ENCODE results near the gene ZNF787.
"Not testable (repeated sequence)": the region's sequence is repeated elsewhere in the genome, so short reads cannot be mapped to it uniquely, and the experiment has no call there.

The ZNF787 gene

GRCh38 chr19:56104423-56104822 is 16.7 kb downstream of the ZNF787 start:
- no peak for DNase-seq

GRCh38 chr19:56103027-56103614 is 18.0 kb downstream of the ZNF787 start:
- no peak for DNase-seq

GRCh38 chr19:56101746-56102535 is 19.2 kb downstream of the ZNF787 start:
- DNase-seq: no peak

- no peak for DNase-seq
Measured at GRCh38 chr19:56101095-56101494, 20.0 kb downstream of the ZNF787 start.

GRCh38 chr19:56099638-56100539 is 21.2 kb downstream of the ZNF787 start:
- DNase-seq: no peak

- no peak for DNase-seq
Measured at GRCh38 chr19:56098731-56099568, 22.1 kb downstream of the ZNF787 start.

GRCh38 chr19:56098237-56098636 is 22.9 kb downstream of the ZNF787 start:
- DNase-seq: not testable (repeated sequence)

- DNase-seq: no peak
Measured at GRCh38 chr19:56097776-56098175, 23.3 kb downstream of the ZNF787 start.

GRCh38 chr19:56097306-56097705 is 23.8 kb downstream of the ZNF787 start:
- DNase-seq: no peak

- DNase-seq: no peak
Measured at GRCh38 chr19:56096665-56097064, 24.4 kb downstream of the ZNF787 start.

GRCh38 chr19:56094449-56094848 is 26.6 kb downstream of the ZNF787 start:
- DNase-seq: no peak

GRCh38 chr19:56092685-56093631 is 28.1 kb downstream of the ZNF787 start:
- DNase-seq: no peak

GRCh38 chr19:56091751-56092546 is 29.1 kb downstream of the ZNF787 start:
- DNase-seq: peak in 1 of 5 experiments; percentile 58

- no peak for DNase-seq
Measured at GRCh38 chr19:56091066-56091490, 30.0 kb downstream of the ZNF787 start.

- no peak for DNase-seq
Measured at GRCh38 chr19:56089344-56089743, 31.8 kb downstream of the ZNF787 start.

- no peak for DNase-seq
Measured at GRCh38 chr19:56088497-56089215, 32.4 kb downstream of the ZNF787 start.

GRCh38 chr19:56087647-56088496 is 33.2 kb downstream of the ZNF787 start:
- DNase-seq: no peak

GRCh38 chr19:56086671-56087430 is 34.2 kb downstream of the ZNF787 start:
- DNase-seq: no peak
